Measurements from ENCODE around the gene FLVCR2. TPM values are rescaled to one million over a fixed set of nuclear protein-coding genes. Genes with fewer than 3 reads are reported as not detected.

Gene FLVCR2
- total RNA-seq, 1 donor from 2014 or later = 3.2 TPM

DNA sequence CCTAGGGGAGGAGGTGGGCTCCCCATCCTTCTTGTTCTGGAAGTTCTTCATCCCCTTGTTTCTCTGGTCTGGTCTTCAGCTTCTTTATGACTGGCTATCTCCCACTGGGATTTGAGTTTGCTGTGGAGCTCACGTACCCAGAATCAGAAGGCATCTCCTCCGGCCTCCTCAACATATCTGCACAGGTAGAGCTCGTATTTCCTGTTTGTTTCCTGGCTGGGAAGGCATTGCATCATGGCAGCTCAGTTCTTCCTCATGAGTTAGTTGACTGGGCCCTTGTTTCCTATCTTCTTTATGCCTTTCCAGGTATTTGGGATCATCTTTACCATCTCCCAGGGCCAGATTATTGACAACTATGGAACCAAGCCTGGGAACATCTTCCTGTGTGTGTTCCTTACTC is 62.5 kb downstream of the FLVCR2 start:
- Histone ChIP-seq H3K36me3 (peaks cover 9% of the 10 kb centered on the region), H3K4me1 (no peaks in the 10 kb centered on the region), H3K27ac (replicated peaks) (no peak overlapping the region), H3K27me3 (ENCODE audit: low read depth) (no peaks in the 10 kb centered on the region), H3K9me3 (replicated peaks) (no peaks in the 10 kb centered on the region), H3K4me3 (no peak overlapping the region)
- TF ChIP-seq, protein P1, sequence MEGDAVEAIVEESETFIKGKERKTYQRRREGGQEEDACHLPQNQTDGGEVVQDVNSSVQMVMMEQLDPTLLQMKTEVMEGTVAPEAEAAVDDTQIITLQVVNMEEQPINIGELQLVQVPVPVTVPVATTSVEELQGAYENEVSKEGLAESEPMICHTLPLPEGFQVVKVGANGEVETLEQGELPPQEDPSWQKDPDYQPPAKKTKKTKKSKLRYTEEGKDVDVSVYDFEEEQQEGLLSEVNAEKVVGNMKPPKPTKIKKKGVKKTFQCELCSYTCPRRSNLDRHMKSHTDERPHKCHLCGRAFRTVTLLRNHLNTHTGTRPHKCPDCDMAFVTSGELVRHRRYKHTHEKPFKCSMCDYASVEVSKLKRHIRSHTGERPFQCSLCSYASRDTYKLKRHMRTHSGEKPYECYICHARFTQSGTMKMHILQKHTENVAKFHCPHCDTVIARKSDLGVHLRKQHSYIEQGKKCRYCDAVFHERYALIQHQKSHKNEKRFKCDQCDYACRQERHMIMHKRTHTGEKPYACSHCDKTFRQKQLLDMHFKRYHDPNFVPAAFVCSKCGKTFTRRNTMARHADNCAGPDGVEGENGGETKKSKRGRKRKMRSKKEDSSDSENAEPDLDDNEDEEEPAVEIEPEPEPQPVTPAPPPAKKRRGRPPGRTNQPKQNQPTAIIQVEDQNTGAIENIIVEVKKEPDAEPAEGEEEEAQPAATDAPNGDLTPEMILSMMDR (IDR thresholded peaks at IDR 0.05; ENCODE audit: borderline replicate concordance) = no peak
- intact Hi-C loops (cut with micrococcal nuclease) = no loop called here
- DNase-seq = no peak

DNA sequence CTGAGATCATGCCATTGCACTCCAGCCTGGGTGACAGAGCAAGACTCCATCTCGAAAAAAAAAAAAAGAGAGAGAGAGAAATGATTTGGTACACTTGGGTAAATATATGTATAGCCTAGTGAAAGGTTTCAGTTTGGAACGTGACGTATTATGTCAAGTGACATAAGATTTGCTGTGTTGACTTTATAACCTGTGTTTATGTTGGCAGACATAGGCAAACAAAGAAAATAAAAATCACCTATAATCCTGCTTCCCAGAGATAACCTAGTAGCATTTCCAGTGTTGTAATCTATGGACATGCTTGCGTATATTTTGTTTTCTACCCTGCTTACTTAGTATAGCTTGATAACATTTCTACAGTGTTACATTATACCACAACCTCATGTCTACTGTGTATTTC is 65.6 kb downstream of the FLVCR2 start:
- intact Hi-C loops (cut with micrococcal nuclease) = no loop called here
- Histone ChIP-seq H3K9me3 (replicated peaks) (no peaks in the 10 kb centered on the region), H3K36me3 (peaks cover 9% of the 10 kb centered on the region), H3K27me3 (ENCODE audit: low read depth) (no peaks in the 10 kb centered on the region), H3K4me3 (no peak overlapping the region), H3K27ac (replicated peaks) (no peak overlapping the region), H3K4me1 (peaks cover 28% of the 10 kb centered on the region)
- TF ChIP-seq, protein P1 (IDR thresholded peaks at IDR 0.05; ENCODE audit: borderline replicate concordance) = no peak
- no peak for DNase-seq

DNA sequence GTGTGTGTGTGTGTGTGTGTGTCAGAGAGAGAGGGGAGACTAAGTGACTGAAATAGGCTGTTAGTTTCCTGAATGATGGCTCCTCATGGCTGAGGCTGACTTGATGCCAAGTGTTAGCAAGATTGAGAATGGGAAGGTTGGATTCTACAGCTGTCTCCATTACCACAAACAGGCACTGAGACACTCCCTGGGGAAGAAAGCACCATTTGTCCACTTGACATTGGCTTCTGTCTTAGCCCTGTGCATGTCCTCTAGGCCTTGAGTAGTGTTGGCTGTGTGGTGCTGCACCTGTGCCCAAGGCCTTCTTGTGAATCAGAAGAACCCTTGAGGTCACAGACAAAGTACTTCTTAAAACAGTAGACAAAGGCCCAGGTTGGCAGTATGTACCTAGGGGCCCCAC is 66.6 kb downstream of the FLVCR2 start:
- no peaks in the 10 kb centered on the region for H3K9me3 ChIP-seq (replicated peaks)
- H3K36me3 ChIP-seq = peaks cover 14% of the 10 kb centered on the region
- no peak overlapping the region for H3K27ac ChIP-seq (replicated peaks)
- DNase-seq = no peak
- no peaks in the 10 kb centered on the region for H3K27me3 ChIP-seq (ENCODE audit: low read depth)
- TF ChIP-seq, protein P1 (IDR thresholded peaks at IDR 0.05; ENCODE audit: borderline replicate concordance) = no peak
- H3K4me3 ChIP-seq = no peak overlapping the region
- intact Hi-C loops (cut with micrococcal nuclease) = no loop called here
- peaks cover 32% of the 10 kb centered on the region for H3K4me1 ChIP-seq

DNA sequence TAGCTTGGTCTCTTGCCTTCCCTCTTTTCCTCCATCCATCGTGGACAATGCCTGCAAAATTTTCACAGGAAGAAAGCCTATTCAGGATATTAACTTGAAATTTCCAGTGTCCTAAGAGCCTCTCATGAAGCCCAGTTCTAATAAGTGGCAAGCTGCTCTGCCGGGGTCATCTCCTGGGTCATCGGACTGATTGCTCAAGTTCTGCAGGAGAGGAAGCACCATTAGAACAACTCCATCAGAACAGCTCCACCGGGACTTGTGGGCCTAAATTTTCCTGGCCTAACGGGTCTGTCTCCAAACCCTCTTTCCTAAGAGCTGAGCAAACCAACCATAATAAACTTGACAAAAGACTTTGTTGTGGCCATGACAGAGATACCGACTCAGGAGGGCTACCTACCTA is 68.3 kb downstream of the FLVCR2 start:
- no peaks in the 10 kb centered on the region for H3K27me3 ChIP-seq (ENCODE audit: low read depth)
- H3K27ac ChIP-seq (replicated peaks) = no peak overlapping the region
- H3K4me1 ChIP-seq = peaks cover 32% of the 10 kb centered on the region
- H3K36me3 ChIP-seq = peaks cover 26% of the 10 kb centered on the region
- intact Hi-C loops (cut with micrococcal nuclease) = no loop called here
- no peaks in the 10 kb centered on the region for H3K9me3 ChIP-seq (replicated peaks)
- DNase-seq = no peak
- TF ChIP-seq, protein P1 (IDR thresholded peaks at IDR 0.05; ENCODE audit: borderline replicate concordance) = no peak
- no peak overlapping the region for H3K4me3 ChIP-seq

DNA sequence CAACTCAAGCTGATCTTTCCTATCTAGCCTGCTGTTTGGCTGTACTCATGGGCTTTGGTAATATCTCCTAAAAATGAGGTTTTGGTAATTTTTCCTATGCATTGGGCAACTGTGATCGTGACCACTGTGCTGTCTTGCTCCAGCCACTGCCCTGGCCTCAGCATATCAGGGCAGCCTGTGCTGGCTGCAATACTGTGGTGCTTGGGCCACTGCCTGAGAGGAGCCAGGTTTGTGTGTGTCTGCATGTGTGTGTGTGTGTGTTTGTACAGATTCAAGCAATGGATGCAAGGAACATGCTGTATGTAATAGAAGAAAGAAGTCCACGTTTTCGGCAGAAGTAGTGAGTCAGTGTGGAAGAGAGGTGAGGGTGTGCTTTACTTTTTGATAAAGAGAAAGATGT is 69.2 kb downstream of the FLVCR2 start:
- H3K36me3 ChIP-seq = peaks cover 28% of the 10 kb centered on the region
- TF ChIP-seq, protein P1 (IDR thresholded peaks at IDR 0.05; ENCODE audit: borderline replicate concordance) = no peak
- no peak overlapping the region for H3K4me3 ChIP-seq
- H3K27me3 ChIP-seq (ENCODE audit: low read depth) = no peaks in the 10 kb centered on the region
- no peaks in the 10 kb centered on the region for H3K9me3 ChIP-seq (replicated peaks)
- intact Hi-C loops (cut with micrococcal nuclease) = no loop called here
- H3K4me1 ChIP-seq = peaks cover 32% of the 10 kb centered on the region
- peak overlapping the region; percentile 89 for H3K27ac ChIP-seq (replicated peaks)
- no peak for DNase-seq
